ENCODE results near the gene TRABD2B.

TRABD2B gene

GRCh38 chr1:47795102-47795501, 202.1 kb downstream of the TRABD2B start:
- no peak for DNase-seq (ENCODE audit: low read depth)

GRCh38 chr1:47794530-47794929, 202.7 kb downstream of the TRABD2B start:
- no peak for DNase-seq (ENCODE audit: low read depth)

- DNase-seq (ENCODE audit: low read depth): no peak
Observed at GRCh38 chr1:47794081-47794480, 203.1 kb downstream of the TRABD2B start.

GRCh38 chr1:47793563-47793962, 203.6 kb downstream of the TRABD2B start:
- no peak for DNase-seq (ENCODE audit: low read depth)

- DNase-seq (ENCODE audit: low read depth): no peak
Observed at GRCh38 chr1:47792779-47793178, 204.4 kb downstream of the TRABD2B start.

GRCh38 chr1:47791879-47792608, 205.1 kb downstream of the TRABD2B start:
- DNase-seq (ENCODE audit: low read depth): no peak

GRCh38 chr1:47788761-47789160, 208.4 kb downstream of the TRABD2B start:
- no peak for DNase-seq (ENCODE audit: low read depth)

GRCh38 chr1:47787560-47787959, 209.6 kb downstream of the TRABD2B start:
- no peak for DNase-seq (ENCODE audit: low read depth)

- DNase-seq (ENCODE audit: low read depth): no peak
Observed at GRCh38 chr1:47786316-47786715, 210.9 kb downstream of the TRABD2B start.

GRCh38 chr1:47785561-47786271, 211.5 kb downstream of the TRABD2B start:
- DNase-seq (ENCODE audit: low read depth): no peak

GRCh38 chr1:47785118-47785517, 212.1 kb downstream of the TRABD2B start:
- DNase-seq (ENCODE audit: low read depth): no peak

- DNase-seq (ENCODE audit: low read depth): no peak
Observed at GRCh38 chr1:47784497-47784822, 212.7 kb downstream of the TRABD2B start.

- DNase-seq (ENCODE audit: low read depth): no peak
Observed at GRCh38 chr1:47783638-47784496, 213.3 kb downstream of the TRABD2B start.

GRCh38 chr1:47782414-47783166, 214.6 kb downstream of the TRABD2B start:
- no peak for DNase-seq (ENCODE audit: low read depth)

- no peak for DNase-seq (ENCODE audit: low read depth)
Observed at GRCh38 chr1:47781171-47781959, 215.8 kb downstream of the TRABD2B start.

GRCh38 chr1:47780469-47780995, 216.7 kb downstream of the TRABD2B start:
- no peak for DNase-seq (ENCODE audit: low read depth)

- no peak for DNase-seq (ENCODE audit: low read depth)
Observed at GRCh38 chr1:47779613-47780012, 217.6 kb downstream of the TRABD2B start.

- DNase-seq (ENCODE audit: low read depth): no peak
Observed at GRCh38 chr1:47778280-47778679, 218.9 kb downstream of the TRABD2B start.

GRCh38 chr1:47777322-47777721, 219.9 kb downstream of the TRABD2B start:
- DNase-seq (ENCODE audit: low read depth): no peak

GRCh38 chr1:47776667-47777131, 220.5 kb downstream of the TRABD2B start:
- no peak for DNase-seq (ENCODE audit: low read depth)
